ENCODE results near the gene TTC23. TPM values are rescaled to one million over a fixed set of nuclear protein-coding genes. Genes with fewer than 3 reads are reported as not detected.

The TTC23 gene
- total RNA-seq, result 10.1 TPM
- long read RNA-seq, partial matches to known transcripts, result 2 of 6 reads
- long read RNA-seq, other reads (novel, unspliced or antisense), result 4 of 6 reads

- no peak for DNase-seq
- intact Hi-C loops (cut with micrococcal nuclease), result no loop called here
Observed at GRCh38 chr15:99249270-99249841, at the start of gene TTC23. TSS of gene TTC23 (minus strand) at chr15:99249581. CDS start at chr15:99228712, 20,869 bp downstream.

GRCh38 chr15:99296386-99296785 is 47.0 kb upstream of the TTC23 start:
- DNase-seq (no peak), ATAC-seq (no peak)
- intact Hi-C loops (cut with micrococcal nuclease), result no loop called here

More at GRCh38 chr15:99249270-99249841, at the start of gene TTC23:
- peak; percentile 39 for ATAC-seq

GRCh38 chr15:99295840-99296239 is 46.5 kb upstream of the TTC23 start:
- no peak for ATAC-seq
- intact Hi-C loops (cut with micrococcal nuclease), result no loop called here
- DNase-seq, result no peak

- no peak for ATAC-seq
- intact Hi-C loops (cut with micrococcal nuclease), result no loop called here
- DNase-seq, result no peak
Observed at GRCh38 chr15:99291643-99292042, 42.3 kb upstream of the TTC23 start.

- no peak for DNase-seq
- ATAC-seq, result no peak
- intact Hi-C loops (cut with micrococcal nuclease), result no loop called here
Observed at GRCh38 chr15:99283717-99284116, 34.3 kb upstream of the TTC23 start.

- DNase-seq (no peak), ATAC-seq (no peak)
- intact Hi-C loops (cut with micrococcal nuclease), result no loop called here
Observed at GRCh38 chr15:99282586-99282985, 33.2 kb upstream of the TTC23 start.

- ATAC-seq, result no peak
Observed at GRCh38 chr15:99282121-99282520, 32.7 kb upstream of the TTC23 start.

GRCh38 chr15:99279827-99280226 is 30.4 kb upstream of the TTC23 start:
- ATAC-seq (no peak), DNase-seq (no peak)
- intact Hi-C loops (cut with micrococcal nuclease), result loop anchor here (10.0 kb wide), 1 partner anchor 475 kb away; no protein-coding TSS in a partner anchor

More at GRCh38 chr15:99282121-99282520, 32.7 kb upstream of the TTC23 start:
- intact Hi-C loops (cut with micrococcal nuclease), result no loop called here
- DNase-seq, result no peak

- ATAC-seq (no peak), DNase-seq (no peak)
- intact Hi-C loops (cut with micrococcal nuclease), result loop anchor here (10.0 kb wide), 1 partner anchor 476 kb away; no protein-coding TSS in a partner anchor
Observed at GRCh38 chr15:99279290-99279689, 29.9 kb upstream of the TTC23 start.

- intact Hi-C loops (cut with micrococcal nuclease), result loop anchor here (10.0 kb wide), 1 partner anchor 479 kb away; no protein-coding TSS in a partner anchor
- DNase-seq, result no peak
- ATAC-seq, result no peak
Observed at GRCh38 chr15:99275525-99276128, 26.2 kb upstream of the TTC23 start.

GRCh38 chr15:99275061-99275460 is 25.7 kb upstream of the TTC23 start:
- intact Hi-C loops (cut with micrococcal nuclease), result loop anchor here (10.0 kb wide), 1 partner anchor 480 kb away; no protein-coding TSS in a partner anchor
- no peak for ATAC-seq
- DNase-seq, result no peak

GRCh38 chr15:99273801-99274200 is 24.4 kb upstream of the TTC23 start:
- no peak for ATAC-seq

GRCh38 chr15:99268431-99268830 is 19.1 kb upstream of the TTC23 start:
- DNase-seq, result no peak
- ATAC-seq, result no peak
- intact Hi-C loops (cut with micrococcal nuclease), result no loop called here

More at GRCh38 chr15:99273801-99274200, 24.4 kb upstream of the TTC23 start:
- DNase-seq, result no peak
- intact Hi-C loops (cut with micrococcal nuclease), result loop anchor here (10.0 kb wide), 1 partner anchor 481 kb away; no protein-coding TSS in a partner anchor

GRCh38 chr15:99267957-99268356 is 18.6 kb upstream of the TTC23 start:
- ATAC-seq (no peak), DNase-seq (no peak)
- intact Hi-C loops (cut with micrococcal nuclease), result no loop called here

- no peak for DNase-seq
- intact Hi-C loops (cut with micrococcal nuclease), result no loop called here
- ATAC-seq, result no peak
Observed at GRCh38 chr15:99265541-99266070, 16.2 kb upstream of the TTC23 start.

- DNase-seq (no peak), ATAC-seq (no peak)
- intact Hi-C loops (cut with micrococcal nuclease), result no loop called here
Observed at GRCh38 chr15:99264125-99264524, 14.7 kb upstream of the TTC23 start.

- intact Hi-C loops (cut with micrococcal nuclease), result no loop called here
- no peak for DNase-seq
- no peak for ATAC-seq
Observed at GRCh38 chr15:99257107-99257750, 7.8 kb upstream of the TTC23 start.

- DNase-seq (no peak), ATAC-seq (no peak)
- intact Hi-C loops (cut with micrococcal nuclease), result no loop called here
Observed at GRCh38 chr15:99253381-99254090, 4.2 kb upstream of the TTC23 start.

GRCh38 chr15:99252326-99252725 is 2.9 kb upstream of the TTC23 start:
- ATAC-seq, result no peak
- intact Hi-C loops (cut with micrococcal nuclease), result no loop called here
- no peak for DNase-seq

Data from left ventricle myocardium superior (tissue), 1 donor.